Spleen (tissue), 13 donors: ENCODE measurements around the gene SNCAIP. TPM values are rescaled to one million over a fixed set of nuclear protein-coding genes. Genes with fewer than 3 reads are reported as not detected.

ENCODE experiments used
- DNase-seq: peaks from one replicate; pipeline ENCODE4 v3.0.0-alpha.2; 2020
- H3K27ac ChIP-seq, 8 donors: fragments of 200-600 bp; sonication (generic) in 7 of 8; 1 replicate in 4 of 8; 2 replicates in 4 of 8; pipeline versions ENCODE4 v1.5.0 to v1.8.0; 2016 to 2021; ENCODE audit warnings: inconsistent platforms in 4 of 8, mild to moderate bottlenecking in 4 of 8, moderate library complexity in 1 of 8
- H3K27me3 ChIP-seq, 7 donors: fragments of 200-600 bp; sonication (generic) in 6 of 7; replicated peaks in 1 of 7; 1 replicate in 4 of 7; 2 replicates in 3 of 7; pipeline versions ENCODE4 v1.5.0 to v1.8.0; 2016 to 2021; ENCODE audit warnings: inconsistent platforms in 3 of 7, mild to moderate bottlenecking in 1 of 7
- H3K36me3 ChIP-seq, 6 donors: fragments of 200-600 bp; sonication (generic) in 5 of 6; 1 replicate in 4 of 6; 2 replicates in 2 of 6; pipeline versions ENCODE4 v1.5.0 to v1.8.0; 2016 to 2021; ENCODE audit warnings: inconsistent platforms in 2 of 6
- H3K4me1 ChIP-seq, 6 donors: fragments of 200-600 bp; sonication (generic) in 5 of 6; 1 replicate in 3 of 6; 2 replicates in 3 of 6; pipeline versions ENCODE4 v1.5.0 to v1.8.0; 2016 to 2021; ENCODE audit warnings: inconsistent platforms in 3 of 6
- H3K4me3 ChIP-seq, 8 donors: fragments of 200-600 bp; sonication (generic) in 7 of 8; 1 replicate in 4 of 8; 2 replicates in 4 of 8; pipeline versions ENCODE4 v1.5.0 to v1.8.0; 2016 to 2021; ENCODE audit warnings: inconsistent platforms in 4 of 8, mild to moderate bottlenecking in 4 of 8, moderate library complexity in 2 of 8
- H3K9me3 ChIP-seq, 8 donors: fragments of 200-600 bp; sonication (generic) in 7 of 8; 1 replicate in 4 of 8; 2 replicates in 4 of 8; pipeline versions ENCODE4 v1.5.0 to v1.8.0; 2016 to 2021; ENCODE audit warnings: inconsistent platforms in 4 of 8
- POLR2A ChIP-seq, 3 donors: fragments of 450-650 bp; IDR thresholded peaks; one replicate each; pipeline ENCODE4 v1.5.1; 2017; ENCODE audit warnings: antibody characterized with exemption in 3 of 3, mild to moderate bottlenecking in 1 of 3
- POLR2AphosphoS5 ChIP-seq, 3 donors: sonication (generic); formaldehyde crosslinking; IDR thresholded peaks; one replicate each; pipeline ENCODE4 v1.5.1; 2017; ENCODE audit warnings: antibody characterized with exemption in 3 of 3
- WGBS, 5 donors: extraction: QIAGEN DNeasy Blood & Tissue Kit in 3 of 5; methylation state at CpG; one replicate each; pipeline versions ENCODE4 v1.1.5 to v1.1.7; 2013 to 2018; 5-methylcytosine and 5-hydroxymethylcytosine counted together
- intact Hi-C: fragments of 100-400 bp; cut with DNase I; formaldehyde crosslinking; loops from one replicate; pipeline ENCODE4 v1.15.0; 2023; ENCODE audit warnings: low total_unique reads
- long read RNA-seq, 2 donors: transcript quantifications; one replicate each; lab custom pipeline, GENCODE V29; 2026
- polyA plus RNA-seq, 3 donors: library from polyadenylated mRNA; stranded (reverse); fragments of 200-250 nt; gene quantifications; one replicate each; pipeline ENCODE4 v1.2.1, GENCODE V29; 2013
- total RNA-seq, 7 donors: library from RNA; depleted of rRNA in 3 of 7; stranded (reverse); fragments of >200 nt in 3 of 7; fragmentation: NEBNext Ultra II Directional in 4 of 7; extraction: Animal tissue kit (Norgen Biotek cat#: 25700) in 4 of 7; gene quantifications; one replicate each; pipeline versions ENCODE4 v1.1.0 to v1.2.1, GENCODE V29; 2016 to 2021
- TF ChIP-seq, protein P1 (sequence below), 11 experiments: fragments of 200-600 bp in 7 of 11; fragments of 450-650 bp in 4 of 11; sonication (generic) in 4 of 11; IDR thresholded peaks in 8 of 11; conservative IDR thresholded peaks in 3 of 11; 1 replicate in 7 of 11; 2 replicates in 4 of 11; pipeline versions ENCODE4 v1.4.0 to v1.8.0; 2016 to 2021; ENCODE audit warnings: antibody characterized with exemption in 11 of 11, inconsistent platforms in 4 of 11, mild to moderate bottlenecking in 1 of 11
- donor health status: healthy with polysubstance abuse.
- donor health status: DM: no; HTN: no; CAD: no; lungs with moderate emphysema.
- donor health status: DM: no; HTN: no; CAD: no.
- donor health status: Bipolar disorder and iron deficiency.
- donor health status: healthy.
- donor health status: DM: no; HTN: no; CAD: no.
- donor health status: DM: yes; HTN: yes; CAD: no.

Gene SNCAIP
- total RNA-seq (10 to 100 TPM in 6 of 7 donors, 1 to 10 TPM in 1; 9.9 to 51.3 (median 19.8) TPM), polyA plus RNA-seq (10 to 100 TPM in 1 of 3 donors, 1 to 10 TPM in 2; 5.4 to 12.1 (median 6.9) TPM)
- long read RNA-seq, donor 1 = 0 reads
- long read RNA-seq, donor 2, partial matches to known transcripts = 0 of 2 reads
- long read RNA-seq, donor 2, other reads (novel, unspliced or antisense) = 0 of 2 reads

GRCh38 chr5:122311961-122312590 lies at the start of gene SNCAIP:
SNCAIP (plus strand) TSS chr5:122312237; CDS start chr5:122391135, 78,898 bp downstream.
- H3K9me3 ChIP-seq = peaks cover 0 to 8% (median 0%) of the 10 kb centered on the region in 8 donors
- H3K36me3 ChIP-seq = no peaks in the 10 kb centered on the region
- H3K27ac ChIP-seq = peak within 1 kb of the TSS; percentile 5 to 86 (median 78)
- H3K4me1 ChIP-seq = peaks cover 0 to 23% (median 13%) of the 10 kb centered on the region in 6 donors
- 0 to 1% (median 1%) methylated on average over 20 to 78 of the region's 78 CpGs for WGBS, 5 donors
- H3K4me3 ChIP-seq = peak within 1 kb of the TSS; percentile 26 to 70 (median 47)
- intact Hi-C loops = loop anchor here (10.0 kb wide), 1 partner anchor 83 kb away; no protein-coding TSS in a partner anchor
- peaks cover 0 to 64% (median 15%) of the 10 kb centered on the region in 7 donors for H3K27me3 ChIP-seq
- peak; percentile 31 to 81 (median 71) for TF ChIP-seq POLR2AphosphoS5 (IDR thresholded peaks at IDR 0.05)
- peak in 1 of 3 donors; percentile 27 for TF ChIP-seq POLR2A (IDR thresholded peaks at IDR 0.05)
- TF ChIP-seq, protein P1, sequence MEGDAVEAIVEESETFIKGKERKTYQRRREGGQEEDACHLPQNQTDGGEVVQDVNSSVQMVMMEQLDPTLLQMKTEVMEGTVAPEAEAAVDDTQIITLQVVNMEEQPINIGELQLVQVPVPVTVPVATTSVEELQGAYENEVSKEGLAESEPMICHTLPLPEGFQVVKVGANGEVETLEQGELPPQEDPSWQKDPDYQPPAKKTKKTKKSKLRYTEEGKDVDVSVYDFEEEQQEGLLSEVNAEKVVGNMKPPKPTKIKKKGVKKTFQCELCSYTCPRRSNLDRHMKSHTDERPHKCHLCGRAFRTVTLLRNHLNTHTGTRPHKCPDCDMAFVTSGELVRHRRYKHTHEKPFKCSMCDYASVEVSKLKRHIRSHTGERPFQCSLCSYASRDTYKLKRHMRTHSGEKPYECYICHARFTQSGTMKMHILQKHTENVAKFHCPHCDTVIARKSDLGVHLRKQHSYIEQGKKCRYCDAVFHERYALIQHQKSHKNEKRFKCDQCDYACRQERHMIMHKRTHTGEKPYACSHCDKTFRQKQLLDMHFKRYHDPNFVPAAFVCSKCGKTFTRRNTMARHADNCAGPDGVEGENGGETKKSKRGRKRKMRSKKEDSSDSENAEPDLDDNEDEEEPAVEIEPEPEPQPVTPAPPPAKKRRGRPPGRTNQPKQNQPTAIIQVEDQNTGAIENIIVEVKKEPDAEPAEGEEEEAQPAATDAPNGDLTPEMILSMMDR (IDR thresholded peaks at IDR 0.05 in 8 of 11, conservative IDR thresholded peaks at IDR 0.05 in 3 of 11) = no peak
- DNase-seq = peak; percentile 80

DNA sequence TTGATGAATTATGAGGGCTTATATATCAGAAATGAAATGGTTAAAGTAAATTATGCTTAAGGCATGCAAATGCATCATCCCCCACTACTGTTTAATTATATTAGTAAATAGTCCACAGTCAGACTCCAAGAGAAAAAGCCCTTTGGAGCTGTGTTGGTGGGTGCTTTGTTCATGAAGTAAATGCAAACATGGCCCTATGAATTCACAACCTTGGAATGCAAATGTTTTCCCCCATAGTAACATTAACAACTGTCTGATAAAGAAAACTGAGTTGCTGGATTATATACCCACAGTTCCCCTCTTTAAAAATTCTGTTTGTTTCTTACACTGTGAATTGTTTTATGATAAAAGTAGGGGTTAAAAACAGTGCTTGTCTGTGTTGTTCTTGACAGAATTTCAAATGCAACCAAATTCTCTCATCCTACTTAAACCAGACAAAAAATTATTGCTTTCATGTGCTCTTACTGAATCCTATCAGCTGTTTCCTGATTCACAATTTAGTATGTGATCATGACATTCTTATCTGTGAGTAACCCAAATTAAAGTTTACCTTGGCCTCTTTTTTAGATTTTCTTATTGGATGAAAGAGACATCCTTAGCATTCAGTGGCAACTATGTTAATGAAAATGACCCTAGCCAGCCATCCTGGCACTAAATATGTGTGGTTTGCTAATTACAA lies 48.5 kb upstream of the SNCAIP start:
- no peaks in the 10 kb centered on the region for H3K4me1 ChIP-seq
- no peaks in the 10 kb centered on the region for H3K27me3 ChIP-seq
- no peak overlapping the region for H3K27ac ChIP-seq
- no peaks in the 10 kb centered on the region for H3K36me3 ChIP-seq
- DNase-seq = no peak
- TF ChIP-seq, protein P1 (IDR thresholded peaks at IDR 0.05 in 8 of 11, conservative IDR thresholded peaks at IDR 0.05 in 3 of 11) = no peak
- TF ChIP-seq POLR2A (IDR thresholded peaks at IDR 0.05) (no peak), POLR2AphosphoS5 (IDR thresholded peaks at IDR 0.05) (no peak)
- H3K4me3 ChIP-seq = no peak overlapping the region
- intact Hi-C loops = no loop called here
- H3K9me3 ChIP-seq = peaks cover 0 to 11% (median 1%) of the 10 kb centered on the region in 8 donors

GRCh38 chr5:122264610-122265009 lies 47.4 kb upstream of the SNCAIP start:
- TF ChIP-seq POLR2A (IDR thresholded peaks at IDR 0.05) = no peak
- Histone ChIP-seq H3K27ac (no peak overlapping the region), H3K4me1 (no peaks in the 10 kb centered on the region), H3K4me3 (no peak overlapping the region), H3K36me3 (no peaks in the 10 kb centered on the region), H3K9me3 (peaks cover 0 to 5% (median 0%) of the 10 kb centered on the region in 8 donors), H3K27me3 (no peaks in the 10 kb centered on the region)
- intact Hi-C loops = no loop called here
- no peak for DNase-seq

DNA sequence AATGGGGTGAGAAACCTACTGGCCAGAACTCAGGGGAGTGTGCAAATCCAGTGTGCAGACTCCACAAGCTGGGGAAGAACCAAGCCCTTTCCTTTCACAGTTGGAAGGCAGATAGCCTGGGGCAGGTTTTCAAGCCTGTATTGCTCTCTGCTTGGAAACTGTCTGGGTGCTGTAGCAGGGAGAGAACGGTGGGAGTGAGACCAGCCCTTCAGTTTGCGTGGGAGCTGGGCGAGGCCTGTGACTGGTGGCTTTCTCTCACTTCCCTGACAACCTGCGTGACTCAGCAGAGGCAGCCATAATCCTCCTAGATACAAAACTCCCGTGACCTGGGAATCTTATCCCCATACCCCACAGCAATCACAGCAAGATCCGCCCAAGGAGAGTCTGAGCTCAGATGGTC lies 44.9 kb upstream of the SNCAIP start:
- Histone ChIP-seq H3K9me3 (peaks cover 0 to 11% (median 0%) of the 10 kb centered on the region in 8 donors), H3K36me3 (no peaks in the 10 kb centered on the region), H3K27ac (no peak overlapping the region), H3K4me3 (no peak overlapping the region), H3K27me3 (no peaks in the 10 kb centered on the region), H3K4me1 (no peaks in the 10 kb centered on the region)
- DNase-seq = no peak
- TF ChIP-seq POLR2A (IDR thresholded peaks at IDR 0.05) (no peak), POLR2AphosphoS5 (IDR thresholded peaks at IDR 0.05) (no peak)
- TF ChIP-seq, protein P1 (IDR thresholded peaks at IDR 0.05 in 8 of 11, conservative IDR thresholded peaks at IDR 0.05 in 3 of 11) = no peak
- 83 to 91% (median 88%) methylated on average over 5 to 6 of the region's 6 CpGs for WGBS, 5 donors
- intact Hi-C loops = no loop called here
